ENCODE data around the gene ARHGEF5. TPM values are rescaled to one million over a fixed set of nuclear protein-coding genes. Genes with fewer than 3 reads are reported as not detected.

Gene ARHGEF5
- total and polyA plus RNA-seq, 9 of the 15 experiments (the other 6 are each of a cell fraction or from before 2014, with no cell fraction given), result 0.03 to 0.49 (median 0.10) TPM; not detected in 1

DNA sequence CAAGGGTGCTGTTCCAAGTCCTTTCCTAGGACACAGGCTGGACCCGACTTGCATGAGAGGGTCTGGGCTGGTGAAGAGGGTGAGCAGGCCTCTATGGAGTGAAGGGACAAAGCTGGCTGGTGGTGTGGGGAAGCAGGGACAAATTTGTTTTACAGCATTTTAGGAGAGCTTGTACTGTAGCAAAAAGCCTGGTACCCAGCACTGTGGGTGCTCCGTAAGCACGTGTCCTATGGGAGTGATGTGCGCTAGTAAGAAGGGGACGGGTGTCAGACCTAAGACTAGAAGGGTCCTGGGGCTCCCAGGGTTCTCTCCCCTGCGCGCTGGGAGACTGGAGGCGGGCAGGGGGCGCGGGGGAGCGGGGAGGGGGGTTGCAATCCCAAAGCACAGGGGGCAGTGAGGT, 47.9 kb downstream of the ARHGEF5 start (continued):
- TF ChIP-seq, protein P1, sequence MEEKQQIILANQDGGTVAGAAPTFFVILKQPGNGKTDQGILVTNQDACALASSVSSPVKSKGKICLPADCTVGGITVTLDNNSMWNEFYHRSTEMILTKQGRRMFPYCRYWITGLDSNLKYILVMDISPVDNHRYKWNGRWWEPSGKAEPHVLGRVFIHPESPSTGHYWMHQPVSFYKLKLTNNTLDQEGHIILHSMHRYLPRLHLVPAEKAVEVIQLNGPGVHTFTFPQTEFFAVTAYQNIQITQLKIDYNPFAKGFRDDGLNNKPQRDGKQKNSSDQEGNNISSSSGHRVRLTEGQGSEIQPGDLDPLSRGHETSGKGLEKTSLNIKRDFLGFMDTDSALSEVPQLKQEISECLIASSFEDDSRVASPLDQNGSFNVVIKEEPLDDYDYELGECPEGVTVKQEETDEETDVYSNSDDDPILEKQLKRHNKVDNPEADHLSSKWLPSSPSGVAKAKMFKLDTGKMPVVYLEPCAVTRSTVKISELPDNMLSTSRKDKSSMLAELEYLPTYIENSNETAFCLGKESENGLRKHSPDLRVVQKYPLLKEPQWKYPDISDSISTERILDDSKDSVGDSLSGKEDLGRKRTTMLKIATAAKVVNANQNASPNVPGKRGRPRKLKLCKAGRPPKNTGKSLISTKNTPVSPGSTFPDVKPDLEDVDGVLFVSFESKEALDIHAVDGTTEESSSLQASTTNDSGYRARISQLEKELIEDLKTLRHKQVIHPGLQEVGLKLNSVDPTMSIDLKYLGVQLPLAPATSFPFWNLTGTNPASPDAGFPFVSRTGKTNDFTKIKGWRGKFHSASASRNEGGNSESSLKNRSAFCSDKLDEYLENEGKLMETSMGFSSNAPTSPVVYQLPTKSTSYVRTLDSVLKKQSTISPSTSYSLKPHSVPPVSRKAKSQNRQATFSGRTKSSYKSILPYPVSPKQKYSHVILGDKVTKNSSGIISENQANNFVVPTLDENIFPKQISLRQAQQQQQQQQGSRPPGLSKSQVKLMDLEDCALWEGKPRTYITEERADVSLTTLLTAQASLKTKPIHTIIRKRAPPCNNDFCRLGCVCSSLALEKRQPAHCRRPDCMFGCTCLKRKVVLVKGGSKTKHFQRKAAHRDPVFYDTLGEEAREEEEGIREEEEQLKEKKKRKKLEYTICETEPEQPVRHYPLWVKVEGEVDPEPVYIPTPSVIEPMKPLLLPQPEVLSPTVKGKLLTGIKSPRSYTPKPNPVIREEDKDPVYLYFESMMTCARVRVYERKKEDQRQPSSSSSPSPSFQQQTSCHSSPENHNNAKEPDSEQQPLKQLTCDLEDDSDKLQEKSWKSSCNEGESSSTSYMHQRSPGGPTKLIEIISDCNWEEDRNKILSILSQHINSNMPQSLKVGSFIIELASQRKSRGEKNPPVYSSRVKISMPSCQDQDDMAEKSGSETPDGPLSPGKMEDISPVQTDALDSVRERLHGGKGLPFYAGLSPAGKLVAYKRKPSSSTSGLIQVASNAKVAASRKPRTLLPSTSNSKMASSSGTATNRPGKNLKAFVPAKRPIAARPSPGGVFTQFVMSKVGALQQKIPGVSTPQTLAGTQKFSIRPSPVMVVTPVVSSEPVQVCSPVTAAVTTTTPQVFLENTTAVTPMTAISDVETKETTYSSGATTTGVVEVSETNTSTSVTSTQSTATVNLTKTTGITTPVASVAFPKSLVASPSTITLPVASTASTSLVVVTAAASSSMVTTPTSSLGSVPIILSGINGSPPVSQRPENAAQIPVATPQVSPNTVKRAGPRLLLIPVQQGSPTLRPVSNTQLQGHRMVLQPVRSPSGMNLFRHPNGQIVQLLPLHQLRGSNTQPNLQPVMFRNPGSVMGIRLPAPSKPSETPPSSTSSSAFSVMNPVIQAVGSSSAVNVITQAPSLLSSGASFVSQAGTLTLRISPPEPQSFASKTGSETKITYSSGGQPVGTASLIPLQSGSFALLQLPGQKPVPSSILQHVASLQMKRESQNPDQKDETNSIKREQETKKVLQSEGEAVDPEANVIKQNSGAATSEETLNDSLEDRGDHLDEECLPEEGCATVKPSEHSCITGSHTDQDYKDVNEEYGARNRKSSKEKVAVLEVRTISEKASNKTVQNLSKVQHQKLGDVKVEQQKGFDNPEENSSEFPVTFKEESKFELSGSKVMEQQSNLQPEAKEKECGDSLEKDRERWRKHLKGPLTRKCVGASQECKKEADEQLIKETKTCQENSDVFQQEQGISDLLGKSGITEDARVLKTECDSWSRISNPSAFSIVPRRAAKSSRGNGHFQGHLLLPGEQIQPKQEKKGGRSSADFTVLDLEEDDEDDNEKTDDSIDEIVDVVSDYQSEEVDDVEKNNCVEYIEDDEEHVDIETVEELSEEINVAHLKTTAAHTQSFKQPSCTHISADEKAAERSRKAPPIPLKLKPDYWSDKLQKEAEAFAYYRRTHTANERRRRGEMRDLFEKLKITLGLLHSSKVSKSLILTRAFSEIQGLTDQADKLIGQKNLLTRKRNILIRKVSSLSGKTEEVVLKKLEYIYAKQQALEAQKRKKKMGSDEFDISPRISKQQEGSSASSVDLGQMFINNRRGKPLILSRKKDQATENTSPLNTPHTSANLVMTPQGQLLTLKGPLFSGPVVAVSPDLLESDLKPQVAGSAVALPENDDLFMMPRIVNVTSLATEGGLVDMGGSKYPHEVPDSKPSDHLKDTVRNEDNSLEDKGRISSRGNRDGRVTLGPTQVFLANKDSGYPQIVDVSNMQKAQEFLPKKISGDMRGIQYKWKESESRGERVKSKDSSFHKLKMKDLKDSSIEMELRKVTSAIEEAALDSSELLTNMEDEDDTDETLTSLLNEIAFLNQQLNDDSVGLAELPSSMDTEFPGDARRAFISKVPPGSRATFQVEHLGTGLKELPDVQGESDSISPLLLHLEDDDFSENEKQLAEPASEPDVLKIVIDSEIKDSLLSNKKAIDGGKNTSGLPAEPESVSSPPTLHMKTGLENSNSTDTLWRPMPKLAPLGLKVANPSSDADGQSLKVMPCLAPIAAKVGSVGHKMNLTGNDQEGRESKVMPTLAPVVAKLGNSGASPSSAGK (IDR thresholded peaks at IDR 0.05), result no peak
- no peak for TF ChIP-seq NCOA2 (IDR thresholded peaks at IDR 0.05; ENCODE audit: partially characterized antibody in 2 of 2)
